Vagina (tissue), 2 donors: Measurements from ENCODE around the gene PON2.

Experiments used
- CTCF ChIP-seq, 3 experiments: fragments of 450-650 bp in 2 of 3; fragments of 200-600 bp in 1 of 3; sonication (generic) in 1 of 3; IDR thresholded peaks; one replicate each; pipeline ENCODE4 v1.5.1; 2017 to 2019; ENCODE audit warnings: antibody characterized with exemption in 3 of 3, mild to moderate bottlenecking in 2 of 3, moderate library complexity in 2 of 3
- POLR2A ChIP-seq, 2 donors: fragments of 450-650 bp; IDR thresholded peaks; one replicate each; pipeline ENCODE4 v1.6.1; 2017; ENCODE audit warnings: antibody characterized with exemption in 2 of 2, mild to moderate bottlenecking in 2 of 2, moderate library complexity in 2 of 2

- TF ChIP-seq CTCF (IDR thresholded peaks at IDR 0.05) (no peak), POLR2A (IDR thresholded peaks at IDR 0.05) (no peak)
These were observed 45.3 kb upstream of the PON2 start for GRCh38 chr7:95479992-95480624.
